GM12878 (cell line): ENCODE results near the gene CSTF2T. TPM values are rescaled to one million over a fixed set of nuclear protein-coding genes. Genes with fewer than 3 reads are reported as not detected.
A peak's percentile ranks its signal among the peaks of the same experiment; 100 is the strongest.

Source experiments
- ATAC-seq: fragments of 200-7000 bp; cut with Tn5 transposase; 3 replicates; pipeline ENCODE4 v1.9.1; 2020; ENCODE audit warnings: mild to moderate bottlenecking, moderate library complexity
- BruUV-seq: library from RNA; stranded (reverse); fragments of 400-500 nt; replicated peaks from 2 replicates; lab custom pipeline; 2021; lab: Mats Ljungman, UMichigan
- CTCF ChIA-PET: fragments of 300-600 bp; sonication (Branson Sonifier 250); formaldehyde crosslinking; extraction: SDS; loops from one replicate; lab custom pipeline; 2021; ENCODE audit warnings: inconsistent platforms; lab: Yijun Ruan, JAX
- POLR2A ChIA-PET: fragments of 350-600 bp; formaldehyde crosslinking; extraction: SDS; loops from one replicate; lab custom pipeline; 2021; ENCODE audit warnings: inconsistent platforms; lab: Charles Lee
- RAD21 ChIA-PET: fragments of 300-600 bp; sonication (Branson Sonifier 250); formaldehyde crosslinking; loops from one replicate; lab custom pipeline; 2023; ENCODE audit warnings: antibody characterized with exemption; ENCODE audit not compliant: unreplicated experiment; lab: Charles Lee
- SMC1A ChIA-PET: fragments of 300-600 bp; sonication (Branson Sonifier 250); formaldehyde crosslinking; loops from one replicate; lab custom pipeline; 2023; ENCODE audit not compliant: unreplicated experiment, uncharacterized antibody; lab: Charles Lee
- DNase-seq: peaks from one replicate; pipeline ENCODE4 v3.0.0-alpha.2; 2011; ENCODE audit warnings: low read depth, low spot score
- FAIRE-seq: peaks from 3 replicates; lab custom pipeline; 2011; peaks lifted over from hg19 to GRCh38; lab: Jason Lieb, UNC
- H2AFZ ChIP-seq: 2 replicates; pipeline ENCODE4 v1.6.0; 2011; ENCODE audit warnings: low read depth, low read length, control low read depth; ENCODE audit not compliant: control insufficient read depth
- H3K27ac ChIP-seq: 2 replicates; pipeline ENCODE4 v1.5.1; 2011; ENCODE audit warnings: control low read depth; ENCODE audit not compliant: control insufficient read depth, insufficient read depth
- H3K27me3 ChIP-seq, 2 experiments: replicated peaks in 1 of 2; 2 replicates each; pipeline versions ENCODE4 v1.6.0 to v1.6.1; 2011; ENCODE audit warnings: low read length in 1 of 2; ENCODE audit not compliant: control insufficient read depth in 2 of 2, insufficient read depth in 2 of 2
- H3K36me3 ChIP-seq, 2 experiments: 2 replicates each; pipeline ENCODE4 v1.5.1; 2011; ENCODE audit warnings: low read length in 1 of 2; ENCODE audit not compliant: control insufficient read depth in 2 of 2, insufficient read depth in 2 of 2
- H3K4me1 ChIP-seq: 2 replicates; pipeline ENCODE4 v1.6.1; 2011; ENCODE audit warnings: mild to moderate bottlenecking, low read length, moderate library complexity, mixed read lengths; ENCODE audit not compliant: control insufficient read depth, insufficient read depth
- H3K4me2 ChIP-seq: 2 replicates; pipeline ENCODE4 v1.6.0; 2011; ENCODE audit warnings: control low read depth; ENCODE audit not compliant: control insufficient read depth, insufficient read depth
- H3K4me3 ChIP-seq: fragments of 200-600 bp; sonication (generic); 2 replicates; pipeline ENCODE4 v1.5.1; 2016
- H3K79me2 ChIP-seq: 2 replicates; pipeline ENCODE4 v1.6.0; 2011; ENCODE audit warnings: low read length; ENCODE audit not compliant: control insufficient read depth, insufficient read depth
- H3K9ac ChIP-seq: 2 replicates; pipeline ENCODE4 v1.8.0; 2011; ENCODE audit warnings: low read length, control low read depth, mixed read lengths; ENCODE audit not compliant: control insufficient read depth, insufficient read depth
- H3K9me3 ChIP-seq: replicated peaks from 3 replicates; pipeline ENCODE4 v1.5.1; 2011; ENCODE audit warnings: mild to moderate bottlenecking, low read length; ENCODE audit not compliant: control insufficient read depth, insufficient read depth
- H4K20me1 ChIP-seq: 2 replicates; pipeline ENCODE4 v1.6.0; 2011; ENCODE audit not compliant: control insufficient read depth, insufficient read depth
- ASH2L ChIP-seq: fragments of 300-600, 200-600 bp; sonication (generic); IDR thresholded peaks from 2 replicates; pipeline ENCODE4 v1.6.1; 2017; ENCODE audit warnings: low read depth, mild to moderate bottlenecking, borderline replicate concordance
- RBBP5 ChIP-seq: fragments of 200-600 bp; sonication (generic); conservative IDR thresholded peaks from 2 replicates; pipeline ENCODE4 v1.6.1; 2016
- RUNX3 ChIP-seq: IDR thresholded peaks from 2 replicates; pipeline ENCODE4 v1.6.1; 2012; ENCODE audit warnings: low read length, inconsistent platforms
- SMAD1 ChIP-seq: fragments of 450-650 bp; IDR thresholded peaks from 2 replicates; pipeline ENCODE4 v1.6.1; 2018; ENCODE audit warnings: mild to moderate bottlenecking, low read depth; ENCODE audit not compliant: partially characterized antibody
- ZNF217 ChIP-seq: fragments of 450-650 bp; IDR thresholded peaks from 2 replicates; pipeline ENCODE4 v1.6.1; 2017; ENCODE audit warnings: antibody characterized with exemption, mild to moderate bottlenecking
- ZNF384 ChIP-seq: IDR thresholded peaks from 2 replicates; pipeline ENCODE4 v1.6.1; 2012; ENCODE audit warnings: low read depth, mild to moderate bottlenecking, low read length, improper control_type of control experiment, borderline replicate concordance
- ZNF622 ChIP-seq: fragments of 450-650 bp; IDR thresholded peaks from 2 replicates; pipeline ENCODE4 v1.6.1; 2017; ENCODE audit warnings: mild to moderate bottlenecking, inconsistent platforms
- WGBS: methylation state at CpG from one replicate; pipeline ENCODE4 v1.1.6; 2016; ENCODE audit warnings: low lambda C conversion rate; ENCODE audit not compliant: insufficient replicate concordance, insufficient coverage; ENCODE audit errors: missing lambda C conversion rate; 5-methylcytosine and 5-hydroxymethylcytosine counted together
- in situ Hi-C: fragments of 300-500 bp; cut with MboI; formaldehyde crosslinking; loops from 9 replicates; pipeline ENCODE4 v1.14.3; 2018; ENCODE audit warnings: mixed read lengths
- intact Hi-C: fragments of 100-400 bp; cut with micrococcal nuclease; formaldehyde crosslinking; loops from one replicate; pipeline ENCODE4 v1.14.2; 2022; ENCODE audit not compliant: unreplicated experiment
- polyA plus RNA-seq, 11 experiments: library from polyadenylated mRNA; depleted of rRNA in 4 of 11; unstranded in 6 of 11; stranded (reverse) in 5 of 11; fragments of >200 nt; fragmentation: Nextera tagmentation in 4 of 11; fragmentation: Illumina TruSeq in 1 of 11; extraction: Ambion mirVana in 4 of 11; extraction: Trizol in 1 of 11; gene quantifications; 1 replicate in 1 of 11; 2 replicates in 10 of 11; pipeline versions ENCODE4 v1.2.1 to v1.2.3, GENCODE V29; 2011 to 2016; ENCODE audit warnings: inconsistent platforms in 2 of 11, missing spikeins in 2 of 11, low read depth in 1 of 11
- total RNA-seq, 4 experiments: library from RNA; depleted of rRNA in 3 of 4; stranded (reverse); fragments of >200 nt in 3 of 4; fragmentation: Illumina TruSeq in 1 of 4; extraction: Trizol in 1 of 4; gene quantifications; 2 replicates each; pipeline versions ENCODE4 v1.2.1 to v1.2.3, GENCODE V29; 2013 to 2021
- TF ChIP-seq, protein P1 (sequence below): fragments of 450-650 bp; IDR thresholded peaks from 2 replicates; pipeline ENCODE4 v1.6.1; 2018; ENCODE audit warnings: borderline replicate concordance, mild to moderate bottlenecking; ENCODE audit not compliant: partially characterized antibody
- TF ChIP-seq, protein P2 (sequence below): IDR thresholded peaks from 2 replicates; pipeline ENCODE4 v1.6.1; 2011; ENCODE audit warnings: borderline replicate concordance, low read depth, mild to moderate bottlenecking, moderate library complexity, mixed read lengths, low read length; ENCODE audit not compliant: insufficient read depth; ENCODE audit errors: extremely low read length

The CSTF2T gene
- total and polyA plus RNA-seq, 10 of the 15 experiments (the other 5 are each of a cell fraction or from before 2014, with no cell fraction given) = 6.8 to 23.8 (median 14.3) TPM

- ChIA-PET RAD21 (no interaction called here), POLR2A (no interaction called here), CTCF (no interaction called here), SMC1A (interaction anchor here (1.2 to 2.0 kb wide), 4 partner anchors 11 to 176 kb away, joined by 3 to 7 read pairs (median 4); no protein-coding TSS in a partner anchor)
- Histone ChIP-seq H3K4me2 (peak overlapping the region; percentile 69; the same call in 1 of the 2 replicates), H3K79me2 (peaks cover 21% of the 10 kb centered on the region), H3K9me3 (no peaks in the 10 kb centered on the region), H3K9ac (peak overlapping the region; percentile 95), H3K36me3 (no peaks in the 10 kb centered on the region; a peak in 1 of 4 replicates), H2AFZ (peak overlapping the region; percentile 99), H3K27me3 (no peaks in the 10 kb centered on the region), H3K4me1 (peaks cover 6% of the 10 kb centered on the region; the same call in 1 of the 2 replicates), H3K4me3 (peak overlapping the region; percentile 95), H4K20me1 (no peaks in the 10 kb centered on the region), H3K27ac (peak overlapping the region; percentile 97)
- in situ Hi-C loops = loop anchor here (10.0 kb wide), 1 partner anchor 1044 kb away; no protein-coding TSS in a partner anchor
- no peak for FAIRE-seq
- DNase-seq = no peak
- TSS peak; percentile 75 for BruUV-seq
- under 1% methylated on average over 14 of the region's 14 CpGs for WGBS
- ATAC-seq = peak; percentile 67
- TF ChIP-seq ZNF622 (no peak), RBBP5 (no peak), ASH2L (0 out of 2 replicates have a peak, but pooled peaks have one; percentile 11), SMAD1 (peak; percentile 60)
- intact Hi-C loops = no loop called here
Measured at GRCh38 chr10:51699145-51699474, 285 bp downstream of the CSTF2T start.

GRCh38 chr10:51698473-51699063 is 827 bp downstream of the CSTF2T start:
- RAD21 ChIA-PET = interaction anchor here (0.5 kb wide), 1 partner anchor 61 kb away, joined by 3 read pairs; no protein-coding TSS in a partner anchor
- Histone ChIP-seq H3K27ac (peak overlapping the region; percentile 97), H3K4me1 (peaks cover 6% of the 10 kb centered on the region; the same call in 1 of the 2 replicates), H3K9me3 (no peaks in the 10 kb centered on the region), H3K9ac (peak overlapping the region; percentile 95), H4K20me1 (no peaks in the 10 kb centered on the region), H3K4me3 (peak overlapping the region; percentile 95), H3K27me3 (no peaks in the 10 kb centered on the region), H3K79me2 (peaks cover 21% of the 10 kb centered on the region), H3K36me3 (no peaks in the 10 kb centered on the region; a peak in 1 of 4 replicates), H3K4me2 (peak overlapping the region; percentile 69), H2AFZ (peak overlapping the region; percentile 99)
- in situ Hi-C loops = loop anchor here (10.0 kb wide), 1 partner anchor 1044 kb away; no protein-coding TSS in a partner anchor
- 77% methylated on average over 8 of the region's 8 CpGs for WGBS
- FAIRE-seq = no peak
- intact Hi-C loops = no loop called here
- SMC1A ChIA-PET = interaction anchor here (1.2 kb wide), 2 partner anchors 12 to 221 kb away, joined by 3 read pairs; no protein-coding TSS in a partner anchor
- ATAC-seq = peak; percentile 5; the same call in 2 of the 3 replicates
- no TSS peak for BruUV-seq
- POLR2A ChIA-PET = no interaction called here
- DNase-seq = no peak
- CTCF ChIA-PET = no interaction called here
- TF ChIP-seq, protein P1, sequence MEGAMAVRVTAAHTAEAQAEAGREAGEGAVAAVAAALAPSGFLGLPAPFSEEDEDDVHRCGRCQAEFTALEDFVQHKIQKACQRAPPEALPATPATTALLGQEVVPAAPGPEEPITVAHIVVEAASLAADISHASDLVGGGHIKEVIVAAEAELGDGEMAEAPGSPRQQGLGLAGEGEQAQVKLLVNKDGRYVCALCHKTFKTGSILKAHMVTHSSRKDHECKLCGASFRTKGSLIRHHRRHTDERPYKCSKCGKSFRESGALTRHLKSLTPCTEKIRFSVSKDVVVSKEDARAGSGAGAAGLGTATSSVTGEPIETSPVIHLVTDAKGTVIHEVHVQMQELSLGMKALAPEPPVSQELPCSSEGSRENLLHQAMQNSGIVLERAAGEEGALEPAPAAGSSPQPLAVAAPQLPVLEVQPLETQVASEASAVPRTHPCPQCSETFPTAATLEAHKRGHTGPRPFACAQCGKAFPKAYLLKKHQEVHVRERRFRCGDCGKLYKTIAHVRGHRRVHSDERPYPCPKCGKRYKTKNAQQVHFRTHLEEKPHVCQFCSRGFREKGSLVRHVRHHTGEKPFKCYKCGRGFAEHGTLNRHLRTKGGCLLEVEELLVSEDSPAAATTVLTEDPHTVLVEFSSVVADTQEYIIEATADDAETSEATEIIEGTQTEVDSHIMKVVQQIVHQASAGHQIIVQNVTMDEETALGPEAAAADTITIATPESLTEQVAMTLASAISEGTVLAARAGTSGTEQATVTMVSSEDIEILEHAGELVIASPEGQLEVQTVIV = no peak
- no peak for TF ChIP-seq ZNF217
- TF ChIP-seq, protein P2, sequence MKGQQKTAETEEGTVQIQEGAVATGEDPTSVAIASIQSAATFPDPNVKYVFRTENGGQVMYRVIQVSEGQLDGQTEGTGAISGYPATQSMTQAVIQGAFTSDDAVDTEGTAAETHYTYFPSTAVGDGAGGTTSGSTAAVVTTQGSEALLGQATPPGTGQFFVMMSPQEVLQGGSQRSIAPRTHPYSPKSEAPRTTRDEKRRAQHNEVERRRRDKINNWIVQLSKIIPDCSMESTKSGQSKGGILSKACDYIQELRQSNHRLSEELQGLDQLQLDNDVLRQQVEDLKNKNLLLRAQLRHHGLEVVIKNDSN = no peak
- no peak for TF ChIP-seq RUNX3
- no peak for TF ChIP-seq ZNF384
